Right kidney (tissue), 1 donor: Measurements from ENCODE around the gene PHTF2.

Source experiments
- DNase-seq: peaks from one replicate; pipeline ENCODE4 v3.0.0-alpha.2; 2016

The PHTF2 gene

DNA sequence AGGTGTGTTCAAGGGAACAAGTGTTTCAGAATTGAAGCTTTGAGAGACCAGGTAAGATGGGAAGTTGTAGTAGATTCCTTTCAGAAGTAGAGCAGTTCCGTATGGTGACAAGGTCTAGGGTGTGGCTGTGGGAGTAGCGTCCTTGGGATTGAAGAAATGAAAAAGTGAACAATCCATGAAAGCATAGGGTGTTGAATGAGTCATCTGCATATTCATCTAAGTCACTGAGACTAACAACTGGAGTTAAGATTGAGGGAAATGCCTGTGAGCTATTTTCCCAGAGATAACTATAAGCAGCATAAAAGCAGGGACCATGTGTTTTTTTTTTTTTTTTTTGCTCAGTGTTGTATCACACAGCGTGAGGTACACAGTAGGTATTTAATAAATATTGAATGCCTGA is 134.8 kb downstream of the PHTF2 start:
- DNase-seq: no peak

DNA sequence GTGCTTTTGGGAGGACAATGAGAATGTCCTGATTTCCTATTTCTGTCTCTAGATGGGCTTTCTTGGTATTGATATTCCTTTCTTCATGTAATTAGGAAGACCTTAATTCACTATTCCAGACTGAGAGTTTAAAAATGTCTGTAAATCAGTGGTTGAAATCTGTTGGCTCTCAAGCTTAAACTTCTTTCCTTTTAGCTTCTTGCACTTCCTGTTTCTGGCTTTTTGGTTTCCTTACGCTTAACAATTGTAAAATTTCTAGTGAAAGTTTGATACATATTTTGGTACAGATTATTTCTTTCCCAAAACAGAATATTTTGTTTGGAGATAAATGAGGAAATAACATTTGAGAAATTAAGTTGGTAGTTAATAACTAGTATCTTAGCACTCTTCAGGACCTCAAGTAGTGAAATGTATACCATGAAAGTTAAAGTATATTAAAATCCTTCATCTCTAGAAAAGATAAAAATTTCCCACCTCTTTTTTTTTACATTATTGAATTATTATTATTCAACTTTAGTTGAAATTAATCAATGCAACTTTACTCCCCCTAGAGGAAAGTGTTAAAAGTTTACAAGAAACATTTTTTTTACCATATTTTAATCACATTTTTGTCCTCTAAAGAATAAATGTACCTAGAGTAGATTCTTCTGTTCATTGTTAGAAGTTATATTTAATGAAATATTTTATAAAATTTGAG is 137.2 kb downstream of the PHTF2 start:
- DNase-seq: no peak

DNA sequence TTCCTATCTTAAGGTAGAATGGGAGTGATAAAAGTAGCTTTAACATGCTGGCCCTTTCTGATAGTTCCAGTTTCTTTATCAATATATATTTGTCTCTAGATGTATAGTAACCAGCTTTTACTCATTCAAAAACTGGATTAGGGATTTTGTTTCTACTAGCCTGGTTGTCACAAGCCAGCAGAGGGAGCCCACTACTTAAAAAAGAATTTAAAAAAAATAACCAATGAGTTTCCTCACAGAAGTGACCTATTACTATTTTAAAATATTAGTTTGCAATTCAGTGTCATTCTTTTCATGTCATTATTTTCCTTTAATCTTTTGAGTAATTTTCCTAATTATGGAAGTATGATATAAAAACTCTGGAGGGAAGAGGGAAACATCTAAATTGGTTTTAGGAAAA is 142.1 kb downstream of the PHTF2 start:
- DNase-seq: no peak

DNA sequence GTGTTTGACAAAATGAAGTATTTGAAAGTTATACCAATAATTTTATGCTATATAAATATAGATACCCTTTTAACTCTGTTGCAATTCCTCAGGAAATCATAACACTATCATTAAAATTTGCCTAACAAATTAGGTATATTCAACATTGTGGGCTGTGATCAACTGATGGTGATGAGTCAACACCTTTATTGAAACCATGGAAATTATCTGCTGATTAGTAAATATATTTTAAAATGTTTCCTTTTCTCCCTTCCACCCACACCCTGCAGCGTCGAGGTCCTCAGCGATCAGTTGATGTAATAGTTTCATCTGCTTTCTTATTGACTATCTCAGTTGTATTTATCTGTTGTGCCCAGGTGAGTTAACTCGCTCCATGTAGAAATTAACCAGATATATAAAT is 143.9 kb downstream of the PHTF2 start:
- no peak for DNase-seq

DNA sequence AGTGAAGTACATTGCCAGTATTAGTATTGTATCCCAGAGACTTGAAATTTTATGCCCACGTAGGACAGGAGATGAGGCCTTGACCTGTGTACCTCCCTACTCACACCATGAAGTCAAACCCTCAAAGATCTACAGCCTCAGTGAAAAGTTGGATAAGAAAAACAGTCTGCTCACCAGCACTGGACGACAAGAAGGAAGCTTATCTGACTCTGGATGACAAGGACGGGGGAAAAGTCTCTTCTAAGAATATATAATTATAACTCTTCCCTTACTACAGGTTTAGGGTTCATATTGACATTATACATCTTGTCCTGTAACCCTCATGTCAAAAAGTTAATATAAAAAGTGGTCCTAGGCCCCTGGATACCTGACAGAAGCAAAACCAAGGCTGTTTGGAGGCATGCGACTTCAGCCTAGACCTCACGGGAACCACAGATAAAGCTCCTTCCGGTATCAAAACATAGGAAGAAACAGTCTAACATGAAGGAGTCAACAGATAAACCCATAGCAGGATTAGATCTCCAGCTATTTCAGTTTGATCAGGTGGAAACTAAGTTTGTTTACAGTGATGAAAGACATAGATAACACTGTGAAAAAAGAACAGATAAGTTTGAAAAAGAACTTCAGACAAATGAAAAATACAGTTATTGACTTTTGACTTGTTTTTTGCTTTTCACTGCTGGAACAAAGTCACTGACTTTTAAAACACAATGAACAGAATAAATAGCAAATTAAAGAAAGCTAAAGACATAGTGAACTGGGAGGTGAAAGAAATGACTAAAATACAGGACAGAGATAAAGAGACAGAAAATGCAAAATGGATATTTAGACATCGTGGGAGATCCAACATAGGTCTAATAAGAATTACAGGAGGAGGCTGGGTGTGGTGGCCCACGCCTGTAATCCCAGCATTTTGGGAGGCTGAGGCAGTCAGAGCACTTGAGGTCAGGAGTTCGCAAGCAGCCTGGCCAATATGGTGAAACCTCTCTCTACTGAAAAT is 145.9 kb downstream of the PHTF2 start:
- DNase-seq: no peak

DNA sequence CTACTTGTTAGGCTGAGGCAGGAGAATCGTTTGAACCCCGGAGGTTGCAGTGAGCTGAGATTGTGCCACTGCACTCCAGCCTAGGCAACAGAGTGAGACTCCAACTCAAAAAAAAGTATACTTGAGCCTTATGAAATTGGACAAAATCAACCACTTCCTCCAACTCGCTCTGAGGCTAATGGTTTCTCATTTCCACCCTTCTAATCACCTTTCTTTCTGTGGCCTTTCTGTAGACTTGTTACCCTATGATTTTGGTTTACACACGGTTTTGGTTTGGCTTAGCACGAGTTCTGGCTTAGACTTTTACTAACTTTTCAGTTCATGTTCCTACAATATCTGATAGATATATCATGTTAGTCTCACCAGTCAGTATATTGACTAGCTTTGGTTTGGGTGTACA is 152.0 kb downstream of the PHTF2 start:
- DNase-seq: no peak

DNA sequence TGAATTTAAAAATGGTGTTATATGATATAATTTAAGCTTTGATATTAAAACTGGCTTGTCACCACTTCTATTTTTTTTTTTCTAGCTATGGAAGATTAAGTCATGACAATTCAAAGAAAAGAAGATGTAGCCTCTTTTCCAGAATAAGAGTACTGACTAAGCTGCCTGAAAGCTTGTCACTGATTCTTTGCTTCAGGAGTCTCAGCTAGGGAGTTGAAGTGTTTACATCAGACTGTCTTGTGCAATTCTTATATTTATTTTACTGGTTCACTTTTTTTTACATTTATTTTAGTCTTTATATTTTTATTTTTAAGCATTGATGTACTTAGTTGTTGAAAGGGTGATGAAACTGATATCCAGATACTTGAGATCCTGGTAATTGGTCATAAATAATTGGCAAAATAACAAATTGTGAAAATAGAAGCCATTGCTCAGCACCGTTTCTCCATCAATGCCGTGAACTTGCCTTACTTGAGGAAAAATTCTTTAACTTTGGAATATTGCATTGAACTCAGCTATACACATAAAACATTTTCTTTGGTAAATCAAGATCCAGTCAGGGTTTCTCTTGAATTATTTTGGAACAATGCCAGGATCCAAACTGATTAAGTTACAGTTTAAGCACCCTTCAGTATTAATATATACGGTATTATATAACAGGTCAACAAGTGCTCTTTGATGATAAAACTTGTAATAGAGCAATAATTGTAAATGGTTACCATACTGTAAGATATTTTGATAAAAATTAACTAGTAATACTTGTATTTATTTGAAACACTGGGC is 156.4 kb downstream of the PHTF2 start:
- DNase-seq: no peak

DNA sequence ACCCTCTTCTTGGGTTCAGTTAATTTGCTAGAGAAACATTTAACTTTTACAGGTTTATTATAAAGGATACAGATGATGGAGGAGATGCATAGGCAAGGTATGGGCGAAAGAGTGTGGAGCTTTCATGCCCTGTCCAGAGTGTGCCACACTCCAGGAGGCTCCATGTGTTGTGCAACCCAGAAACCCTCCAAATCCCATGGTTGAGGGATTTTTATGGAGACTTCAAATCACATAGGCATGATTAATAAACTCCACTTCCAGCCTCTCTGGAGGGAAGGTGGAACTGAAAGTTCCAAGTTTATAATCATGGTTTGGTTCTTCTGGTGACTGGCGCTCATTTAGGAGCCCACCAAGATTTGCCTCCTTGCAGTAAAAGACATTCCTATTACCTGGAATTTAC is 159.9 kb downstream of the PHTF2 start:
- no peak for DNase-seq

DNA sequence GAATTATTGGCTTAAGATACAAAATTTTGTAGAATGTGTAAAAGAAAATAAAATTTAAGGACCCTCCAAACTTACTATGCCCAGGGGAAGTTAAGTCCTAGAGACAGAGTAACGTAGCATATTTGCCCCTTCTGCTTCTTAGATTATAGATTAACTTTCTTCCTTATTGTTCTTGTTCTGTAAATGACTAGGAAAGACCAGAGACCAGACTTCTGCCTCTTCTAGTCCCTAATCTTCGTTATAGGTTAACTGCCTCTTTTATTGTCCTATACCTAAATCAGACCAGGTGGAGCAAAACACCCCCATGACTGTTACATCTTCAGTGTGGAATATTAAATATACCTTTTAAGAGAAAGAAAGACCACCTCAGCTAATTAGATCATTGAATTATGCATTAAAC is 160.5 kb downstream of the PHTF2 start:
- no peak for DNase-seq

DNA sequence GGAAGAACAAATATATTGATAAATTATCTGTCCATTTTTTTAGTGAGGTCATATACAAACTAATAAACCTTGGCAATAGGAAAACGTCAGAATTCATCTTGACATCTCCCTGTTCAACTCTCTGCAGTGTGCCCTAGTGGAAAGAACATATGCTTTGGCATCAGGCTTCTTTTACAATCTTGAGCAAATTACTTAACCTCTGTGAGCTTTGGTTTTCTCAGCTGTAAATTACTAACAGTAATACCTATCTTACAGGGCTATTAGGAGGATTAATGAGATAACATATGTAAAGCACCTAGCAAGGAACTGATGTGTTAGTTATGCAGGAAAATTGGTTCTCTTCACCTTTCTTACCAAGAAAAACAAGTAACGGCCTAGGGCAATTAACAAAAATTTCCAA is 161.8 kb downstream of the PHTF2 start:
- DNase-seq: no peak

DNA sequence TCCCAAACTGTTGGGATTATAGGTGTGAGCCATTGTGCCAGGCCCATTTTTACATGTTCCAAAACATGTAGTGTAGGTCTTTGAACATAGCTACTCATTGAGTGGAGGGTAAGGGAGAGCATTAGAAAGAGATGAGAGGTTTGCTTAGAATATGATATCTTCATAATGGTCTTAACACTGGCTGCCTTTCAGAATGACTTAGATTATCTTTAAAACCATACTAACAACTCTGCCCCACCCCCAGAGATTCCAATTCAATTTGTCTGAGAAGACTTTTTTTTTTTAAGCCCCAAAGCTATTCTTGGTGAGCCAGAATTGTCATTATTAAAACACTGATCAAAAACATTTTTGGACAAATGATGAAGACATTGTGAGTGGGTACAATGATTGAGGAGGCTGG is 168.9 kb downstream of the PHTF2 start:
- DNase-seq: no peak

DNA sequence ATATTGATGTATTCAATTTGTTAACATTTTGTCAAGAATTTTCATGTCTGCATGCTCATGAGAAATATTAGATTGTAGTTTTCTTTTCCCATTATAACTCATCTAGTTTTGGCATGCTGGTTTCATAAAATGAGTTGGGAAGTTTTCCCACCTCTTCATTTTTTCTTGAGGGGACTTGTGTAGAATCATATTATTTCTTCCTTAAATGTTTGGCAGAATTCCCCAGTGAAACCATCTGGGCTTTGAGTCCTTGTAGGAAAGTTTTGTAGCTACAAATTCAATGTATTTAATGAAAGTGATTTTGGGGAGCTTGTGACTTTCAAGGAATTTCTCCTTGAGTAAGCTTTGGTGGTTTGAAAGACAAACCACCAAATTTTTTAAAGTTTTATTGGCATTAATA is 173.2 kb downstream of the PHTF2 start:
- no peak for DNase-seq

DNA sequence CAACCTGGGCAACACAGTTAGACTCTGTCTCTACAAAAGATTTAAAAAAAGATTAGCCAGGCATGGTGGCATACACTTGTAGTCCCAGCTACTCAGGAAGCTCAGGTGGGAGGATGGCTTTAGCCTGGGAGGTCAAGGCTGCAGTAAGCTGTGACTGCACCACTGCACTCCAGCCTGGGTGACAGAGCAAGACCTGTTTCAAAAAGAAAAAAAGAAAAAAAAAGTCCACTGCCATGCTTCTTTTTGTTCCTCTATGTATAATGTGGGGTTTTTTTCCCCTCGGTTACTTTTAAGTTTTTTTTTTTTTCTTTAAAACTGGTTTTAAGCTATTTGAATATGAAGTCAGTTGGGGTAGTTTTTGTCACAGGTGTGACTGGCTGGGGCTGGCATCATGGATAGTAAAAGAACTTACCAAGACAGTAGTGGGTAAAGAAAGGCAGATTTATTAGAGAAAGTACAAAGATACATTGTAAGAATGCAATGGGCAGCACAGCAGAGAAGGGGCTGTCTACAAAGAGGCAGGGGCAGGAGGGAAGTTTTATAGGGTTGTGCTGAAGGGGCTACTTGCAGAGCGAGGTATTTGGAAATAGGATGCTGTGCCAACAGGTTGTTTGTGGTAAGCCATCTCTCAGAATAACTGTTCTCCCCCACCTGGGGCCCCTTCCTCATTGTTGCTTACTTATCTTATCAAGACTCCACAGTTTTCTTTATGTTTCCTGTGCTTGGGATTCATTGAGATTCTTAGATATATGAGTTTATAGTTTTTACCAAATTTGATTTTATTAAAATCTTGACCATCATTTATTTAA is 177.3 kb downstream of the PHTF2 start:
- DNase-seq: no peak

DNA sequence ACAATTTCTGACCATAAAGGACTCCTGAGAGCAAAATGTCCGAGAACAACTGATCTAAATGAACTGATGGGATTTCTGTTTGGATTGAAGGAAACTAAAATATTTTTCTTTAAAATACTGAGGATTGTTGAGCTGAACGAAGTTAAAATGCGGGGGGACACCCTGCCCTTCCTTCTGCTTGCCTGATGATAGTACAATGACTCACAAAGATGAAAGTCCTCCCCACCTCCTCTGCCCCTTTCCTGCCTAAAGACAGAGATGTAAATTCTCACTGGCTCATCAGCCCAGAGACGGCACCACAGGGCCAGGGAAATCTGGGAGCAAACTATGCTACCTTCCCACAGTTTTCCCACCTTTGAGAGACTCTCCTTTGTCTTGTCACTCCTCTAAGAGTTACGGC is 180.6 kb downstream of the PHTF2 start:
- DNase-seq: no peak

DNA sequence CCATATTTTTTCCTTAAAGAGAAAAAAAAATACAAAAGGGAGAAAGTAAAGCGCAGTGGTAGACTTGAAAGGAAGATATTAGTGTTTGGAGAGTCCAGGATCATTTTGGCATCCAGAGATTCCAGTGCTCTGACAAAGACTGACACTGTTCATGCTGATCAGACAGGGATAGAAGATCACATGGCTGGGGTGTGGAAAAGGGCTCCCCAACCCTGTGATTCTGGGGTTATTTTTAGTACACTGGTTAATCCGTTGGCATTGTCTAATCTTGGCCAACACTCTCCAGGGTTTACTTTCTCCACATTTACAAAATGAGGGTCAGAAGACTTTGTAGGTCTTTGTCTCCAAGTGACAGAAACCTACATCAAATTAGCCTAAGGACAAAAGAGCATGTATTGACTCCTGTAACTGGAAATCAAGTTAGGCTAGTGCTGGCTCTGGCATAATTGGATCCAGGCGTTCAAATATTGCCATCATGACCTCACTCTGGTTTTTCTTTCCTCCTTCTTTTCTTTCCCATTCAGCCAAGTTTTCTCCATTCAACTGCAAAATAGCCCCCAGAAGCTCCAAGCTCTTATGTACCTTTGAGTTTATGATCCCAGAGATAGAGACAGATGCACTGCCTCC is 181.6 kb downstream of the PHTF2 start:
- no peak for DNase-seq

DNA sequence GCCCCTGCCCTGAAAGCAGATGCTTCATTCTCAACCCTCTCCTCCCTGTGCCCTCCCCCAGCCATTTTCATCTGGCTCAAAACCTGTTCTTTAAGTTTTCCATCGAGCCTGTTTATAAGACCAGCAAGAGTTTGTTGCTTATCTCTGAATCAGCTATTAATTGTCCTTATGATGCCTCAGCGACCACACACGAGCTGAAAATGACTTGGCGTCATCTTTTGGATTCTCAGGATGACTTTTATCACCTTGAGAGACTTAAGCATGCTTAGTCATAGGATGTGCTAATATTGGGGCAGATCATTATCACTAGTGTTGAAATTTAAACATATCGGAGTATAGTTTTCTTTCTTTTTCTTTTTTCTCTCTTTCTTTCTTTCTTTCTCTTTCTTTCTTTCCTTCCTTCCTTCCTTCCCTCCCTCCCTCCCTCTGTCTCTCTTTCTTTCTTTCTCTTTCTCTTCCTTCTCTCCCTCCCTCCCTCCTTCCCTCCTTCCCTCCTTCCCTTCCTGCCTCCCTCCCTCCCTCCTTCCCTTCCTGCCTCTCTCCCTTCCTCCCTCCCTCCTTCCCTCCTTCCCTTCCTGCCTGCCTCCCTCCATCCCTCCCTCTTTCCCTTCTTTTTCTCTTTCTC is 184.5 kb downstream of the PHTF2 start:
- DNase-seq: no peak

DNA sequence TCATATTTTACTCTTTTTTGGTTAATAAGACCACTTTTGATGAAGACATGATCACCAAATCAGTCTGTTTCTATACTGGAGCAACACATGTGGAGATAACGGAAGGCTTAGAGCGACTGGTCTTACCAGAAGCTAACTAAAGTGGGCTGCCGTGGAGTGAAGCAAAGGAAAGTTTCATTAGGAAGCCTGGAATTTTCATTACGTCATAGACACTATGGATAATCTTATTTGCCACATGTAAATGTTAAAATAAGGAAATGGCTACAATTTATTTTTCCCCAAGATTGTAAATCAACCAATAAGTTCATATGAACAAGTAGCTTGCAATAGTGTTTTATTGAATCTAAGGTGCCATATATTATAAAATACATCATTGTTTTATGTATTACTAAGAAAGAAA is 185.4 kb downstream of the PHTF2 start:
- no peak for DNase-seq

DNA sequence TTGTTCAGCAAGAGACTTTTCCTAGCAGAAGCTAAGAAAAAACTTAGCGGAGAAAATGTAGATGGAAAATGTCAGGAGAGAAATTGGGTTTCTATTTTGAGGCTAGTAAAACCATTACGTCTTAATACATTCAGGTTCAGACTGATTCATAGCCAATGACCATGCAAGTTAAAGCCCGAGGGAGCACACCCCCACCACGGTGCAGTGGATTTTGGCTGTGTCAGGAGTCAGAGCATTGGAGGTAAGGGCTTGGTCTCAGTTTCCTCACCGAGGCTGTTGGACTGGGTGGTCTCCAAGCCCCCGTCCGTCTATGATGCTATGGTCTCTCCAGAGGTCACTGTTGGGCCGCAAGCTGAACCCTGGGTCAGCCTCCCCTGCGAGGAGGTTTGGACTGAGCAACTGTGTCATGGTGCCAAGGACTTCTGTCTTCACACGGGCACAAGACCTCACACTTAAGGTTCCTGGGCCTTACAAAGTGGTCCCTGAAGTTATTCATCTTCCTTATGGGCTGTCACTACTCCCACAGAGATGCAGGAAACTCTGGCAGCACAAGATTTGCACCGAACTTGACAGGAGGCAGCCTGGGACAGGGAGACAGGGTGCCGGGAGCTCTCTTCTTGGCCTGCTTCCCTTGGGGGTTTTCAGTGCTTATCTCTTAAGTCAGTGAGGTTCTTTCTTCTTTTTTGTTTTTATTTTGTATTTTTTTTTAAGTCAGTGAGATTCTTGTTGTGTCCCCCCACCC is 186.8 kb downstream of the PHTF2 start:
- DNase-seq: no peak

DNA sequence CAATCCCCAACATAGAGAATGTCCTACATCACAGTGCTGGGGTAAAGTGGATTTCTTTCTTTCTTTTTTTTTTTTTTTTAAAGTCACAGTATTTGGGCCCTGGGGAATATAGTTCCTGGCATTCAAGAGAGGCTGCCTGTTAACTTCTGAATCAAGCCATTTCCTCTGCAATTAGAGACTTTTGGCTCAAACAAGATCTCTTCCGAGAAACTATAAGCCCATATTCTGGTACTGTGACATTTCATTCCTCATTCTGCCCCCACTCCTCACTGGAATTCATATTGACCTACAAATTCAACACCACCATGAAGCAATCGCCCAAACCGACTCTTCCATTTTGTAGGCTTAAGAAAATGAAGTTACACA is 187.4 kb downstream of the PHTF2 start:
- no peak for DNase-seq

DNA sequence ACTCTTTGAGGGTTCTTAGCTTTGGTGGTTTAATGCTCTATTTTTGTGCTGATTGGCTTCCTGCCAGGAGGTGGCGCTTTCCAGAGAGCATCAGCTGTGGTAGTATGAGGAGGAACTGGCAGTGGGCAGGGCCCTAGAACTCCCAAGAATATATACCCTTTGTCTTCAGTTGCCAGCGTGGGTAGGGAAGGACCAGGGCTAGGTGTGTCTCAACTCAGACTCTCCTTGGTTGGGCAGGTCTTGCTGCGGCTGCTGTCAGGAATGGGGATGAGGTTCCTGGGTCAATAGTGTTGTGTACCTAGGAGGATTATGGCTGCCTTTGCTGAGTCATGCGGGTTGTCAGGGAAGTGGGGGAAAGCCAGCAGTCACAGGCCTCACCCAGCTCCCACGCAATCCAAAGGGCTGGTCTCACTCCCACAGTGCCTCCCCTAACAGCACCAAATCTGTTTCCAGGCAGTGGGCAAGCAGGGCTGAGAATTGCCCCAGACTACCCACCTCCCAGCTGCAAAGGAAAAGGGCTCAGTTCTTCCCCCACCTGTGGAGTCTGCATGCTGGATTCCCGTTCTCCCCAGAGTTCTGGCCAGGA is 191.5 kb downstream of the PHTF2 start:
- DNase-seq: no peak
